ENCODE data around the gene SLC39A6. TPM values are rescaled to one million over a fixed set of nuclear protein-coding genes. Genes with fewer than 3 reads are reported as not detected.

The SLC39A6 gene
- total and polyA plus RNA-seq, 2 experiments from 2014 or later, result 20.8 to 47.3 TPM

DNA sequence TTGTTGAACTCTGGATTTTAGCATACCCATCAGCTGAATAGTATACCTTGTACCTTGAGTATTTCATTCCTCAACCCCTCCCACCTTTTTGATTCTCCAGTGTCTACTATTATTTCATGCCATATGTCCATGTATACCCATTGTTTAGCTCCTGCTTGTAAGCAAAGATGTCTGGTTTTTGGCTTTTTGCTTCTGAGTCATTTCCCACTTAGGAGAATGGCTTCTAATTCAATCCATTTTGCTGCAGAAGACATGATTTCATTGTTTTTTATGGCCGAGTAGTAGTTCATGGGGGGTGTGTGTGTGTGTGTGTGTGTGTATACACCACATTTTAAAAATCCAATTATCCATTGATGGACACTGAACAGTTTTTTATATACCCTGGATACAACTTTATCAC, 33.8 kb upstream of the SLC39A6 start:
- TF ChIP-seq CREB1 (CRISPR knock-in tag; IDR thresholded peaks at IDR 0.05; ENCODE audit: low read depth), result no peak
- TF ChIP-seq EZH2phosphoT487 (IDR thresholded peaks at IDR 0.05; ENCODE audit: unreplicated experiment), result no peak
- TF ChIP-seq EZH2 (IDR thresholded peaks at IDR 0.05; ENCODE audit: low read depth, unreplicated experiment), result no peak
- TF ChIP-seq, protein P1, sequence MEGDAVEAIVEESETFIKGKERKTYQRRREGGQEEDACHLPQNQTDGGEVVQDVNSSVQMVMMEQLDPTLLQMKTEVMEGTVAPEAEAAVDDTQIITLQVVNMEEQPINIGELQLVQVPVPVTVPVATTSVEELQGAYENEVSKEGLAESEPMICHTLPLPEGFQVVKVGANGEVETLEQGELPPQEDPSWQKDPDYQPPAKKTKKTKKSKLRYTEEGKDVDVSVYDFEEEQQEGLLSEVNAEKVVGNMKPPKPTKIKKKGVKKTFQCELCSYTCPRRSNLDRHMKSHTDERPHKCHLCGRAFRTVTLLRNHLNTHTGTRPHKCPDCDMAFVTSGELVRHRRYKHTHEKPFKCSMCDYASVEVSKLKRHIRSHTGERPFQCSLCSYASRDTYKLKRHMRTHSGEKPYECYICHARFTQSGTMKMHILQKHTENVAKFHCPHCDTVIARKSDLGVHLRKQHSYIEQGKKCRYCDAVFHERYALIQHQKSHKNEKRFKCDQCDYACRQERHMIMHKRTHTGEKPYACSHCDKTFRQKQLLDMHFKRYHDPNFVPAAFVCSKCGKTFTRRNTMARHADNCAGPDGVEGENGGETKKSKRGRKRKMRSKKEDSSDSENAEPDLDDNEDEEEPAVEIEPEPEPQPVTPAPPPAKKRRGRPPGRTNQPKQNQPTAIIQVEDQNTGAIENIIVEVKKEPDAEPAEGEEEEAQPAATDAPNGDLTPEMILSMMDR (conservative IDR thresholded peaks at IDR 0.05; ENCODE audit: low read depth in 2 of 2), result no peak
- no peak for TF ChIP-seq JUNB (IDR thresholded peaks at IDR 0.05; ENCODE audit: unreplicated experiment)
- no peak for TF ChIP-seq NANOG (IDR thresholded peaks at IDR 0.05; ENCODE audit: borderline replicate concordance)
- no peak for TF ChIP-seq ZNF331 (CRISPR knock-in tag; IDR thresholded peaks at IDR 0.05; ENCODE audit: low read depth)
- no peak for TF ChIP-seq STAT1 (IDR thresholded peaks at IDR 0.05; ENCODE audit: unreplicated experiment)
- no peak for TF ChIP-seq ZNF114 (CRISPR knock-in tag; IDR thresholded peaks at IDR 0.05)
- no peak for TF ChIP-seq POLR2AphosphoS5 (IDR thresholded peaks at IDR 0.05; ENCODE audit: low read depth)
- no peak for TF ChIP-seq ETS1 (IDR thresholded peaks at IDR 0.05)
- TF ChIP-seq ZNF462 (CRISPR knock-in tag; IDR thresholded peaks at IDR 0.05), result no peak
- TF ChIP-seq REST (IDR thresholded peaks at IDR 0.05; ENCODE audit: unreplicated experiment), result no peak
- Mint-ChIP-seq H3K4me3 (no peak overlapping the region), H3K9me3 (no peaks in the 10 kb centered on the region)

More for the DNA sequence above, 33.8 kb upstream of the SLC39A6 start:
- Mint-ChIP-seq H3K4me1 (no peaks in the 10 kb centered on the region), H3K36me3 (ENCODE audit: low read depth) (peaks cover 84% of the 10 kb centered on the region), H3K27me3 (ENCODE audit: insufficient read depth, low read depth, poor library complexity) (no peaks in the 10 kb centered on the region), H3K27ac (no peak overlapping the region)
- Histone ChIP-seq H3K4me1 (ENCODE audit: insufficient read depth) (no peaks in the 10 kb centered on the region), H4K20me1 (replicated peaks; ENCODE audit: insufficient read depth) (peaks cover 16% of the 10 kb centered on the region), H3K27me3 (ENCODE audit: insufficient read depth) (no peaks in the 10 kb centered on the region), H2AFZ (no peak overlapping the region), H3K4me2 (no peak overlapping the region), H3K79me2 (replicated peaks; ENCODE audit: insufficient read depth) (peaks cover 6% of the 10 kb centered on the region), H3K36me3 (ENCODE audit: insufficient read depth) (peaks cover 63% of the 10 kb centered on the region), H3F3A (replicated peaks; ENCODE audit: low read depth) (0 out of 2 replicates have a peak, but pooled peaks cover 2% of the 10 kb centered on the region), H3K27ac (ENCODE audit: low read depth) (no peak overlapping the region), H3K4me3 (no peak overlapping the region), H3K9me2 (ENCODE audit: insufficient read depth) (no peaks in the 10 kb centered on the region)
- DNase-seq (ENCODE audit: low spot score) (no peak), ATAC-seq (no peak)

Data from GM23338 (cell line).